Progenitor cell of endocrine pancreas (in vitro differentiated cells): ENCODE measurements around the gene LDLRAP1. TPM values are rescaled to one million over a fixed set of nuclear protein-coding genes. Genes with fewer than 3 reads are reported as not detected.
A peak's percentile ranks its signal among the peaks of the same experiment; 100 is the strongest.

ENCODE experiments used
- DNase-seq: peaks from one replicate; pipeline ENCODE4 v3.0.0; 2021; ENCODE audit warnings: low spot score; ENCODE audit not compliant: unreplicated experiment
- H3K27ac Mint-ChIP-seq: 2 replicates; pipeline ENCODE4 v1.8.0; 2021; ENCODE audit warnings: mild to moderate bottlenecking, moderate library complexity, mixed read lengths
- H3K27me3 Mint-ChIP-seq: 2 replicates; pipeline ENCODE4 v1.8.0; 2021; ENCODE audit warnings: mixed read lengths
- H3K36me3 Mint-ChIP-seq: 2 replicates; pipeline ENCODE4 v1.8.0; 2022; ENCODE audit warnings: mixed read lengths; ENCODE audit not compliant: insufficient read depth
- H3K4me1 Mint-ChIP-seq: 2 replicates; pipeline ENCODE4 v1.8.0; 2021; ENCODE audit warnings: low read depth, mixed read lengths
- H3K4me3 Mint-ChIP-seq: 2 replicates; pipeline ENCODE4 v1.8.0; 2021; ENCODE audit warnings: low read depth, mild to moderate bottlenecking, moderate library complexity, mixed read lengths
- H3K9me3 Mint-ChIP-seq: 2 replicates; pipeline ENCODE4 v1.8.0; 2021; ENCODE audit warnings: low read depth, mixed read lengths
- total RNA-seq: library from RNA; stranded (reverse); gene quantifications from 2 replicates; pipeline ENCODE4 v1.2.1, GENCODE V29; 2021
- TF ChIP-seq, protein P1 (sequence below): fragments of 200-600 bp; sonication (generic); IDR thresholded peaks from one replicate; pipeline ENCODE4 v1.5.0; 2021; ENCODE audit warnings: antibody characterized with exemption, mild to moderate bottlenecking; ENCODE audit not compliant: unreplicated experiment

LDLRAP1 gene
- total RNA-seq, 1 donor from 2014 or later, result 12.7 TPM

DNA sequence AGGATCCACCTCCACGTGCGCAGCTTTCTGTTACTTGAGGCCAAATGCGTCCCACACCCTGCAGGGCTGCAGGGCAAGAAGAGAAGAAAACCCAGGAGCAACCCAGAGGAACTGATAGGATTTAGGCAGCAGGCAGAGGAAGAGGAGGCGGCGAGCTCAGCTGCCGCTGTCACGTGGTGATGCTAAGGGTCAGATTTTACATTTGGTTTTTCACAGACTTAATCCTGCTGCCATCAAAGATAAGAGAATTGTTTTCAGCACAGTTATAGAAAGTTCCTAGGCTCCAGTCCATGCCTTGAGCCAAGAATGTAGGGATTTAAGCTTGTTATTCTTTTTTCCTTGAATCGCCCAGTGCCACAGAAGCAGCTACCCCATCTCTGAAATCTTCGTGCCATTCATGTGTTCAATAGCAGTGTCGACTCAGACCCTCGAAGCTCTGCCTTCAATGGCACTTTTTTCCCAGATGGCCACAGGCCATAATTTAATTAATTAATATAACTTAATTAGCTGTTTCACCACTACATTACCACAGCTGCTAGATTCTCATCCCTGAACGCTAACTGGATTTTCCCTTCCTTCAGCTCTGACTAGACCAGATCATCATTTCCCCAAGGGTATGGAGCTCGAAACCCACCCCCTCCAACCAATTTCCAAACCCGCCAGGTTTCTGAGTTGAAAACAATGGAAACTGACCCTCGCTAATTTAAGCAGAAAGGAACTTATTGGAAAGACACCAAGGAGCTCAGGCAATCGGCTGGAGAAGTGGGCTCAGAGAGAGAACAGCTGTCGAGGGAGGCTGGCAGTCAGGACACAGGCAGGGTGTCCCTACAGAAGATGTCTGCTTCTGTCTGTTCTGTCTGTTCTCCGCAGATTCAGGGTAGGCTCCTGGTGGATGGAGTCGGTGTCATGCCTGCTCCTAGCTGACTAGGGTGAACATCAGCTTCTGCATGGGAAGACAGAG, 36.2 kb downstream of the LDLRAP1 start:
- H3K27me3 Mint-ChIP-seq, result peaks cover 24% of the 10 kb centered on the region
- TF ChIP-seq, protein P1, sequence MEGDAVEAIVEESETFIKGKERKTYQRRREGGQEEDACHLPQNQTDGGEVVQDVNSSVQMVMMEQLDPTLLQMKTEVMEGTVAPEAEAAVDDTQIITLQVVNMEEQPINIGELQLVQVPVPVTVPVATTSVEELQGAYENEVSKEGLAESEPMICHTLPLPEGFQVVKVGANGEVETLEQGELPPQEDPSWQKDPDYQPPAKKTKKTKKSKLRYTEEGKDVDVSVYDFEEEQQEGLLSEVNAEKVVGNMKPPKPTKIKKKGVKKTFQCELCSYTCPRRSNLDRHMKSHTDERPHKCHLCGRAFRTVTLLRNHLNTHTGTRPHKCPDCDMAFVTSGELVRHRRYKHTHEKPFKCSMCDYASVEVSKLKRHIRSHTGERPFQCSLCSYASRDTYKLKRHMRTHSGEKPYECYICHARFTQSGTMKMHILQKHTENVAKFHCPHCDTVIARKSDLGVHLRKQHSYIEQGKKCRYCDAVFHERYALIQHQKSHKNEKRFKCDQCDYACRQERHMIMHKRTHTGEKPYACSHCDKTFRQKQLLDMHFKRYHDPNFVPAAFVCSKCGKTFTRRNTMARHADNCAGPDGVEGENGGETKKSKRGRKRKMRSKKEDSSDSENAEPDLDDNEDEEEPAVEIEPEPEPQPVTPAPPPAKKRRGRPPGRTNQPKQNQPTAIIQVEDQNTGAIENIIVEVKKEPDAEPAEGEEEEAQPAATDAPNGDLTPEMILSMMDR, result no peak
- H3K27ac Mint-ChIP-seq, result no peak overlapping the region
- H3K9me3 Mint-ChIP-seq, result peaks cover 5% of the 10 kb centered on the region
- DNase-seq, result no peak
- no peak overlapping the region for H3K4me3 Mint-ChIP-seq
- H3K36me3 Mint-ChIP-seq, result peaks cover 3% of the 10 kb centered on the region
- no peaks in the 10 kb centered on the region for H3K4me1 Mint-ChIP-seq

DNA sequence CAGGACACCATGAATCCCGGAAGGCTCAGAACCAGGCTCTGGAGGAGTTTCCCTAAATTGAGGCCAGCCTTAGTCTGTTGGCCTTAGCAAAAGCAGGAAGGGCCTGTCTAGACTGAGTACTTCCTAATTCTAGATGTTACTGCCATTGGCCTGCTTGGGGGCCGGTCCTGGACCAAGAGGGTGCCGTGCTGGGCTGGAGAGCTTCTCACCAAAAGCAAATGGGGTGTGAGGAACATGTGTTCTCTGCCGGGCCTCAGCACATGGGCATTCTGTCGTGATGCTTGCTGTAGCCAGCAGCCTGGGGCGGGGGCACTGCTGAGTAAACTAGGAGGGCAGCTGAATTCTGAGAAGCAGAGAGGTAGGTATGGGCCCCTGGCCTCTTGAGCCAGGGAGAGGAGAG, 37.5 kb downstream of the LDLRAP1 start:
- TF ChIP-seq, protein P1, result no peak
- Mint-ChIP-seq H3K4me1 (no peaks in the 10 kb centered on the region), H3K9me3 (peaks cover 5% of the 10 kb centered on the region), H3K27me3 (peaks cover 22% of the 10 kb centered on the region), H3K4me3 (no peak overlapping the region), H3K36me3 (peaks cover 3% of the 10 kb centered on the region), H3K27ac (no peak overlapping the region)
- DNase-seq, result no peak

DNA sequence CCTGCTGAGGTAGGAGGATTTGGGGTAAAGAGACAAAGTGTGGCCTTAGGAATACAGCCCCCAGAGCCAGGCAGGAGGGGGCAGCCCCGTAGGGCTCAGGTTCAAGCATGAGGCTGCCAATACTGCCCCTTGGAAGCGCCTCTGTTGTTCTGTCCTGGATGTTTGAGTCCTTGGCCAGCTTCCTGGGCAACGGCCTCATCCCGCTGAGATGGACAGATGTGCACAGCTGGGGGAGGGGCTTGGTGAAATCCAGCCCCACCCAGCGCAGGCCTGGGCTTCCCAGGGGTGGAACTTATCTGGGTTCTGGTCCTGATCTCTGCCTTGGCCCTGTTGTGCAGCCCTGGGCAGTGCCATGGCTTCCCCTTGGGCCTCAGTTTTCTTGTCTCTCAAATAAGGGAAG, 38.4 kb downstream of the LDLRAP1 start:
- peaks cover 22% of the 10 kb centered on the region for H3K27me3 Mint-ChIP-seq
- peaks cover 5% of the 10 kb centered on the region for H3K9me3 Mint-ChIP-seq
- H3K27ac Mint-ChIP-seq, result no peak overlapping the region
- peaks cover 3% of the 10 kb centered on the region for H3K36me3 Mint-ChIP-seq
- no peak for DNase-seq
- H3K4me1 Mint-ChIP-seq, result no peaks in the 10 kb centered on the region
- TF ChIP-seq, protein P1, result no peak
- no peak overlapping the region for H3K4me3 Mint-ChIP-seq

DNA sequence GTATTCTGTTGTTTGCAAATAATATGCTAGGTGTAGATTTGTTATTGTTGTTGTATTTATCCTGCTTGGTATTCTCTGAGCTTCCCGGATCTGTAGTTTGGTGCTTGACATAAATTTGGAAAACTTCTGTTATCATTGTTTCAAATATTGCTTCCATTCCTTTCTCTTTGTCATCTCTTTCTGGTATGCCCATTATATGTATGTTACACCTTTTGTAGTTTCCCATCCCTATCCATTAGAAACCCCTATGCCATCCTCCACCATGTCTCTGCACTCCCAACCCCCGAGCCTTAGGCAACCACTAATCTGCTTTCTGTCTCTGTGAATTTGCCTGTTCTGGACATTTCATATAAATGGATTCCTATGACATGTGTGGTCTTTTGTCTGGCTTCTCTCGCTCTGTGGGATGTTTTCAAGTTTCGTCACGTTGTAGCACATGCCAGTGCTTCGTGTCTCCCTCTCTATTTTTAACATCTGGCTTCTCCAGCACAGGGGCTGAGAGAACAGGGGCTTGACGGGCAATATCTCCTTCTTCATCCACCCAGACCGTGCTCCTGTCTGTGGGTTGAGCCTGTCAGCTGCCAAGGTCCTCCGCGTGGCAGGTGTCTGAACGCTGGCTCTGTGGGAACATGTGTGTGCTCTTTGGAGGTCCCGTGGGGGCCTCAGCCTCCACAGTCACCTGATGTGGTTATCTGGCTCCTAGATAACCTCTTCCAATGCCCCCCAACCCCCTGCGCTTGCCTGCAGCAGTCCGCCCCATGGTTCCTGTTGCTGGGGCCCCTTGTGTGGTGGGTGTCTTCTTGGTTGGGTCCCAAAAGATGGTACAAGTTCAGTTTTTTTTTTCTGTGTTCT, 40.3 kb downstream of the LDLRAP1 start:
- TF ChIP-seq, protein P1, result no peak
- H3K36me3 Mint-ChIP-seq, result peaks cover 3% of the 10 kb centered on the region
- H3K27ac Mint-ChIP-seq, result peak overlapping the region; percentile 19
- no peak for DNase-seq
- H3K4me1 Mint-ChIP-seq, result peaks cover 7% of the 10 kb centered on the region
- peaks cover 5% of the 10 kb centered on the region for H3K9me3 Mint-ChIP-seq
- peaks cover 15% of the 10 kb centered on the region for H3K27me3 Mint-ChIP-seq
- no peak overlapping the region for H3K4me3 Mint-ChIP-seq

DNA sequence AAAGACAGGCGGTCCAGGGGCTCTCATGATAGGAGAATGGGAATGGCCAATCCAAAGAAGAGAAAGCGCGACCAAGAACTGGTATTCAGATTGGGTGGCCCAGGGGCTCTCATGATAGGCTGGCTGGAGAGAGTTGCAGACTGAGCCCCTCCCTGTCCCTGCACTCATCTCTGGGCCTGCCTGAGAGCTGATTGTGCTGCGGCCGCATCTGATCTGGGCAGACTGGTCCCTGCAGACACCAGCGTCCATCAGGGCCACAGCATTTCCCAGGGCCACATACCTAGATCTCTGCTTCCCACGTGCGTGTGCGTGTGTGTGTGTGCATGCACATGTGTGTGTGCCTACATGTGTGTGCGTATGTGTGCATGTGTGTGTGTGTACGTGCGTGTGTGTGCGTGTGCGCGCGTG, 42.8 kb downstream of the LDLRAP1 start:
- no peak for DNase-seq
- no peak overlapping the region for H3K27ac Mint-ChIP-seq
- H3K4me3 Mint-ChIP-seq, result no peak overlapping the region
- peaks cover 7% of the 10 kb centered on the region for H3K4me1 Mint-ChIP-seq
- peaks cover 5% of the 10 kb centered on the region for H3K9me3 Mint-ChIP-seq
- H3K27me3 Mint-ChIP-seq, result peaks cover 9% of the 10 kb centered on the region
- TF ChIP-seq, protein P1, result no peak
- peaks cover 3% of the 10 kb centered on the region for H3K36me3 Mint-ChIP-seq
